SK-N-SH (cell line): ENCODE measurements around the gene HEBP1. TPM values are rescaled to one million over a fixed set of nuclear protein-coding genes. Genes with fewer than 3 reads are reported as not detected.
A peak's percentile ranks its signal among the peaks of the same experiment; 100 is the strongest.

Experiments
- CTCF ChIA-PET: fragments of 300-600, 350-600 bp; formaldehyde crosslinking; extraction: SDS; loops from one replicate; lab custom pipeline; 2021; lab: Yijun Ruan, JAX
- POLR2A ChIA-PET: fragments of 350-600 bp; sonication (Branson Sonifier 250); formaldehyde crosslinking; extraction: SDS; loops from one replicate; lab custom pipeline; 2020; ENCODE audit warnings: antibody characterized with exemption, inconsistent platforms; lab: Yijun Ruan, JAX
- DNase-seq: peaks from one replicate; pipeline ENCODE4 v3.0.0; 2012
- H2AFZ ChIP-seq: fragments of 200-600 bp; sonication (generic); 2 replicates; pipeline ENCODE4 v1.8.1; 2016; ENCODE audit warnings: antibody characterized with exemption, mild to moderate bottlenecking, low read depth
- H3F3A ChIP-seq: fragments of 200-600 bp; sonication (generic); replicated peaks from 2 replicates; pipeline ENCODE3; 2016; ENCODE audit warnings: antibody characterized with exemption, mild to moderate bottlenecking; ENCODE audit not compliant: insufficient read depth
- H3K27ac ChIP-seq, 2 experiments: fragments of 200-500 bp in 1 of 2; fragments of 200-600 bp in 1 of 2; sonication (Bioruptor generic) in 1 of 2; sonication (generic), shearing (Covaris generic) in 1 of 2; 2 replicates each; pipeline versions ENCODE4 v1.5.1 to v1.6.1; 2014 to 2016; ENCODE audit warnings: low read depth in 2 of 2, inconsistent platforms in 1 of 2, low read length in 1 of 2, mild to moderate bottlenecking in 1 of 2, mixed read lengths in 1 of 2
- H3K27me3 ChIP-seq: fragments of 200-600 bp; sonication (generic), shearing (Covaris generic); 2 replicates; pipeline ENCODE4 v1.6.1; 2016; ENCODE audit warnings: mixed run types; ENCODE audit not compliant: insufficient read depth
- H3K36me3 ChIP-seq, 2 experiments: fragments of 200-500 bp in 1 of 2; fragments of 200-600 bp in 1 of 2; sonication (Bioruptor generic) in 1 of 2; sonication (generic) in 1 of 2; replicated peaks in 1 of 2; 2 replicates each; pipeline versions ENCODE3 to v1.5.1; 2014 to 2016; ENCODE audit warnings: low read length in 1 of 2, mild to moderate bottlenecking in 1 of 2; ENCODE audit not compliant: insufficient read depth in 2 of 2, control insufficient read depth in 1 of 2
- H3K4me1 ChIP-seq, 2 experiments: fragments of 200-500 bp in 1 of 2; fragments of 200-600 bp in 1 of 2; sonication (Bioruptor generic) in 1 of 2; sonication (generic), shearing (Covaris generic) in 1 of 2; 2 replicates each; pipeline versions ENCODE4 v1.5.1 to v1.6.1; 2014 to 2016; ENCODE audit warnings: low read depth in 1 of 2, low read length in 1 of 2, mixed run types in 1 of 2; ENCODE audit not compliant: insufficient read depth in 2 of 2, control insufficient read depth in 1 of 2
- H3K4me2 ChIP-seq: fragments of 200-600 bp; sonication (generic), shearing (Covaris generic); 2 replicates; pipeline ENCODE4 v1.6.1; 2017; ENCODE audit warnings: mixed run types
- H3K4me3 ChIP-seq, 2 experiments: fragments of 200-500 bp in 1 of 2; fragments of 200-600 bp in 1 of 2; sonication (Bioruptor generic) in 1 of 2; sonication (generic), shearing (Covaris generic) in 1 of 2; 2 replicates each; pipeline versions ENCODE4 v1.5.1 to v1.8.1; 2014 to 2016; ENCODE audit warnings: low read depth in 2 of 2, inconsistent platforms in 1 of 2, low read length in 1 of 2, mild to moderate bottlenecking in 1 of 2, mixed read lengths in 1 of 2, moderate library complexity in 1 of 2
- H3K79me2 ChIP-seq: fragments of 200-600 bp; sonication (generic); 2 replicates; pipeline ENCODE4 v1.8.1; 2017; ENCODE audit warnings: mild to moderate bottlenecking; ENCODE audit not compliant: insufficient read depth
- H3K9ac ChIP-seq: fragments of 200-600 bp; sonication (generic); 2 replicates; pipeline ENCODE4 v1.6.1; 2017; ENCODE audit warnings: mixed run types
- H3K9me2 ChIP-seq: fragments of 200-600 bp; sonication (generic); 2 replicates; pipeline ENCODE4 v1.6.1; 2017; ENCODE audit warnings: mixed run types
- H3K9me3 ChIP-seq: fragments of 200-600 bp; sonication (generic); 2 replicates; pipeline ENCODE4 v1.6.1; 2017; ENCODE audit warnings: mixed run types, mild to moderate bottlenecking, moderate library complexity
- H4K20me1 ChIP-seq: fragments of 200-600 bp; sonication (generic); 2 replicates; pipeline ENCODE4 v1.6.1; 2017; ENCODE audit warnings: mild to moderate bottlenecking, mixed run types; ENCODE audit not compliant: insufficient read depth
- ELF1 ChIP-seq: IDR thresholded peaks from 2 replicates; pipeline ENCODE4 v1.4.0; 2012
- EZH2phosphoT487 ChIP-seq: fragments of 200-600 bp; sonication (generic); IDR thresholded peaks from 2 replicates; pipeline ENCODE4 v1.6.1; 2017; ENCODE audit warnings: low read depth, mixed run types, mild to moderate bottlenecking, antibody characterized with exemption, moderate library complexity, borderline replicate concordance
- FOSL2 ChIP-seq: IDR thresholded peaks from 2 replicates; pipeline ENCODE4 v1.4.0; 2012; ENCODE audit warnings: low read depth, mild to moderate bottlenecking, moderate library complexity, borderline replicate concordance
- FOXJ3 ChIP-seq: sonication (generic); formaldehyde crosslinking; IDR thresholded peaks from 2 replicates; pipeline ENCODE4 v1.5.1; 2020; ENCODE audit warnings: mild to moderate bottlenecking, missing genetic modification reagents
- FOXM1 ChIP-seq: IDR thresholded peaks from 2 replicates; pipeline ENCODE4 v1.4.0; 2012; ENCODE audit warnings: low read depth, mild to moderate bottlenecking
- IRF3 ChIP-seq: fragments of 150-350 bp; IDR thresholded peaks from 2 replicates; pipeline ENCODE4 v1.6.1; 2016; ENCODE audit warnings: mild to moderate bottlenecking, low read depth, low read length
- MEF2A ChIP-seq: IDR thresholded peaks from 2 replicates; pipeline ENCODE4 v1.4.0; 2012; ENCODE audit warnings: low read depth, borderline replicate concordance
- MXI1 ChIP-seq: IDR thresholded peaks from 2 replicates; pipeline ENCODE4 v1.6.1; 2012; ENCODE audit warnings: mild to moderate bottlenecking, low read depth, low read length, improper control_type of control experiment
- NRF1 ChIP-seq: IDR thresholded peaks from 2 replicates; pipeline ENCODE4 v1.6.1; 2012; ENCODE audit warnings: low read depth, mild to moderate bottlenecking, low read length
- RAD21 ChIP-seq: IDR thresholded peaks from 2 replicates; pipeline ENCODE4 v1.6.1; 2012; ENCODE audit warnings: mild to moderate bottlenecking, low read length
- REST ChIP-seq: IDR thresholded peaks from 2 replicates; pipeline ENCODE4 v1.6.1; 2012; ENCODE audit warnings: mild to moderate bottlenecking, low read depth, low read length, moderate library complexity
- RFX5 ChIP-seq: IDR thresholded peaks from 2 replicates; pipeline ENCODE4 v1.6.1; 2012; ENCODE audit warnings: mild to moderate bottlenecking, improper control_type of control experiment, low read length
- RXRA ChIP-seq: IDR thresholded peaks from 2 replicates; pipeline ENCODE4 v1.4.0; 2012; ENCODE audit warnings: low read depth, mild to moderate bottlenecking, borderline replicate concordance
- SIN3A ChIP-seq: IDR thresholded peaks from 2 replicates; pipeline ENCODE4 v1.6.1; 2012; ENCODE audit warnings: low read depth, mild to moderate bottlenecking, low read length, moderate library complexity, borderline replicate concordance
- SMC3 ChIP-seq: IDR thresholded peaks from 2 replicates; pipeline ENCODE4 v1.6.1; 2012; ENCODE audit warnings: low read depth, low read length, improper control_type of control experiment
- TEAD4 ChIP-seq: IDR thresholded peaks from 2 replicates; pipeline ENCODE4 v1.4.0; 2012; ENCODE audit warnings: mild to moderate bottlenecking, borderline replicate concordance; ENCODE audit not compliant: insufficient read depth
- WGBS: methylation state at CpG from one replicate; pipeline ENCODE4 v1.1.6; 2017; ENCODE audit warnings: low lambda C conversion rate; 5-methylcytosine and 5-hydroxymethylcytosine counted together
- polyA plus RNA-seq, 3 experiments: library from polyadenylated mRNA; depleted of rRNA; stranded (reverse); fragments of >200 nt; gene quantifications; 2 replicates each; pipeline ENCODE4 v1.2.3, GENCODE V29; 2012
- TF ChIP-seq, protein P1 (sequence below): IDR thresholded peaks from 2 replicates; pipeline ENCODE4 v1.4.0; 2012; ENCODE audit warnings: low read depth, borderline replicate concordance
- TF ChIP-seq, protein P2 (sequence below): fragments of 200-600 bp; sonication (generic); IDR thresholded peaks from 2 replicates; pipeline ENCODE4 v1.6.1; 2017; ENCODE audit warnings: antibody characterized with exemption, mild to moderate bottlenecking, moderate library complexity

HEBP1 gene
- polyA plus RNA-seq, 1 of the 3 experiments (the other 2 are of a cell fraction) = 17.9 TPM

DNA sequence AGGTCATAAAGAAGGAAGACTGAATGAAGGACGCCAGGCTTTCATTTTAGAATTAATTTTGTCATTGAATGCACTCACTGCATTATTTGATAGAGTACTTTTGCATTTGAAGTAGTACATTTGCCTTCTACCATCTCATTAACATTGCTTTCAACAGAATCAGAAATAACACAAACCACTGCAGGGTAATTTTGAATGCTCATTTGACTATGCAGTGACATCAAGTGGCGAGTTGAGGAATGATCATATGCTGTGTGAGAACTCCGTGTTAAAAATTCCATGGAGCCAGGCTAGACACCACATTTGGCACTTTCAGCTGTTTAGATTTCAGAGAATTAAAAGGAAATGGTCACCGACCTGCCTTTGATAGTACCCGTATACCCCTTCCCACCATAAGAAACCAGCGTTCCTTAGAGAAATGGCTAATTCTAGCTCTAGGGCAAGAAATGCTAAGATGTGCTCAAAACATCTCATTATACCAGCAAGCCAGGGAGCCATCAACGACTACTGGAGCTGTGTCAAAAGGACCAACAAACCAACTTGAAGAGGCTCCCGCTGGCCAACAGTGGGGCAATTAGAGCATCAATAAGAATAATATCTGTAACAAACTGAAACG lies 16.5 kb downstream of the HEBP1 start:
- peak; percentile 45 for DNase-seq

DNA sequence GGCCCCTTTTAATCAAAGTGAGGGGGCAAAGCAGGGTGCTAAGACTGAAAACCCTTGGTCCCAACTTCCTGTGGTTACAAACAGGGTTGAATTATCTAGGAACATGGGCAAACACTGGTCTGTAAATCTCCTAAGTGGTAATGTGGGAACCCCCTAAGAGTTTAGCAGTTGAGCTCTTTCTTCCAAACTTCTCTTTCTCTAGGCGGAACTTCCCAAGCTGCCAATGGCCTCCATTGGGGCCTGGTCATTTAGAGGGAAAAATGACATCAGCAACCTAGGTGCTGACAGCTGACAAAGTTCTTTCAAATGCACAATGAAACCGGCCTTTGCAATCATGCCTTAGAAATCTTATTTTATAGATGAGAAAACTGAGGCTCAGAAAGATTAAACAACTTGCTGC lies 17.7 kb downstream of the HEBP1 start:
- DNase-seq = no peak
- TF ChIP-seq ELF1 = no peak
- no peak for TF ChIP-seq RFX5
- TF ChIP-seq IRF3 = no peak
- no peak for TF ChIP-seq FOXM1
- no peak for TF ChIP-seq MEF2A
- TF ChIP-seq SMC3 = no peak
- no peak for TF ChIP-seq SIN3A
- TF ChIP-seq FOSL2 = no peak
- TF ChIP-seq, protein P1, sequence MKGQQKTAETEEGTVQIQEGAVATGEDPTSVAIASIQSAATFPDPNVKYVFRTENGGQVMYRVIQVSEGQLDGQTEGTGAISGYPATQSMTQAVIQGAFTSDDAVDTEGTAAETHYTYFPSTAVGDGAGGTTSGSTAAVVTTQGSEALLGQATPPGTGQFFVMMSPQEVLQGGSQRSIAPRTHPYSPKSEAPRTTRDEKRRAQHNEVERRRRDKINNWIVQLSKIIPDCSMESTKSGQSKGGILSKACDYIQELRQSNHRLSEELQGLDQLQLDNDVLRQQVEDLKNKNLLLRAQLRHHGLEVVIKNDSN = no peak
- no peak for TF ChIP-seq MXI1
- no peak for TF ChIP-seq EZH2phosphoT487
- TF ChIP-seq TEAD4 = no peak
- TF ChIP-seq RXRA = no peak
- no peak for TF ChIP-seq REST
- TF ChIP-seq NRF1 = no peak

More for the DNA sequence above, 16.5 kb downstream of the HEBP1 start:
- H4K20me1 ChIP-seq = no peaks in the 10 kb centered on the region
- H3K9me3 ChIP-seq = no peaks in the 10 kb centered on the region
- H3K36me3 ChIP-seq = peaks cover 35 to 38% of the 10 kb centered on the region in 2 experiments
- H3K4me2 ChIP-seq = no peak overlapping the region
- H3K9me2 ChIP-seq = no peaks in the 10 kb centered on the region
- H3K4me3 ChIP-seq = no peak overlapping the region; a peak in 1 of 4 replicates
- ChIA-PET CTCF (interaction anchor here (0.6 to 7.5 kb wide), 21 partner anchors 9 to 246 kb away, joined by 3 to 40 read pairs (median 5); no protein-coding TSS in a partner anchor), POLR2A (interaction anchor here (1.2 kb wide), 1 partner anchor 197 kb away, joined by 3 read pairs; no protein-coding TSS in a partner anchor)
- no peak overlapping the region for H2AFZ ChIP-seq
- no peak overlapping the region for H3K27ac ChIP-seq
- peaks cover 18% of the 10 kb centered on the region for H3F3A ChIP-seq
- peaks cover 2 to 12% of the 10 kb centered on the region in 2 experiments; a peak in 2 of 4 replicates for H3K4me1 ChIP-seq
- no peaks in the 10 kb centered on the region for H3K27me3 ChIP-seq
- H3K9ac ChIP-seq = no peak overlapping the region
- H3K79me2 ChIP-seq = peaks cover 5% of the 10 kb centered on the region; the same call in 1 of the 2 replicates
- no peak for TF ChIP-seq EZH2phosphoT487
- TF ChIP-seq FOXJ3 = no peak
- TF ChIP-seq, protein P2, sequence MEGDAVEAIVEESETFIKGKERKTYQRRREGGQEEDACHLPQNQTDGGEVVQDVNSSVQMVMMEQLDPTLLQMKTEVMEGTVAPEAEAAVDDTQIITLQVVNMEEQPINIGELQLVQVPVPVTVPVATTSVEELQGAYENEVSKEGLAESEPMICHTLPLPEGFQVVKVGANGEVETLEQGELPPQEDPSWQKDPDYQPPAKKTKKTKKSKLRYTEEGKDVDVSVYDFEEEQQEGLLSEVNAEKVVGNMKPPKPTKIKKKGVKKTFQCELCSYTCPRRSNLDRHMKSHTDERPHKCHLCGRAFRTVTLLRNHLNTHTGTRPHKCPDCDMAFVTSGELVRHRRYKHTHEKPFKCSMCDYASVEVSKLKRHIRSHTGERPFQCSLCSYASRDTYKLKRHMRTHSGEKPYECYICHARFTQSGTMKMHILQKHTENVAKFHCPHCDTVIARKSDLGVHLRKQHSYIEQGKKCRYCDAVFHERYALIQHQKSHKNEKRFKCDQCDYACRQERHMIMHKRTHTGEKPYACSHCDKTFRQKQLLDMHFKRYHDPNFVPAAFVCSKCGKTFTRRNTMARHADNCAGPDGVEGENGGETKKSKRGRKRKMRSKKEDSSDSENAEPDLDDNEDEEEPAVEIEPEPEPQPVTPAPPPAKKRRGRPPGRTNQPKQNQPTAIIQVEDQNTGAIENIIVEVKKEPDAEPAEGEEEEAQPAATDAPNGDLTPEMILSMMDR = peak; percentile 78
- peak; percentile 72 for TF ChIP-seq SMC3
- TF ChIP-seq RAD21 = peak; percentile 78
- WGBS = 34% methylated on average over 9 of the region's 9 CpGs

More for the DNA sequence above, 17.7 kb downstream of the HEBP1 start:
- H3K9me3 ChIP-seq = no peaks in the 10 kb centered on the region
- no peak overlapping the region for H3K4me2 ChIP-seq
- peaks cover 22% of the 10 kb centered on the region for H3F3A ChIP-seq
- no peaks in the 10 kb centered on the region for H4K20me1 ChIP-seq
- H3K9me2 ChIP-seq = no peaks in the 10 kb centered on the region
- no peak overlapping the region for H3K9ac ChIP-seq
- H2AFZ ChIP-seq = no peak overlapping the region
- 98% methylated on average over 2 of the region's 2 CpGs for WGBS
- peaks cover 28% of the 10 kb centered on the region in 2 experiments for H3K36me3 ChIP-seq
- no peak overlapping the region for H3K4me3 ChIP-seq
- H3K79me2 ChIP-seq = peaks cover 9% of the 10 kb centered on the region; the same call in 1 of the 2 replicates
- POLR2A ChIA-PET = interaction anchor here (1.2 kb wide), 1 partner anchor 195 kb away, joined by 3 read pairs; no protein-coding TSS in a partner anchor
- CTCF ChIA-PET = interaction anchor here (0.8 to 7.5 kb wide), 10 partner anchors 12 to 230 kb away, joined by 3 to 40 read pairs (median 5); partner anchors contain the start of gene FAM234B
- no peaks in the 10 kb centered on the region for H3K27me3 ChIP-seq
- peaks cover 2 to 12% of the 10 kb centered on the region in 2 experiments; a peak in 2 of 4 replicates for H3K4me1 ChIP-seq
- H3K27ac ChIP-seq = no peak overlapping the region
